T-cell (primary cell): ENCODE measurements around the gene SCN10A. TPM values are rescaled to one million over a fixed set of nuclear protein-coding genes. Genes with fewer than 3 reads are reported as not detected.

Source experiments
- ATAC-seq, 4 experiments: fragments of 200-7000 bp in 3 of 4; fragments of 150-1000 bp in 1 of 4; cut with Tn5 transposase; replicated peaks in 1 of 4; 1 replicate in 3 of 4; 2 replicates in 1 of 4; pipeline ENCODE4 v1.10.0; 2021; ENCODE audit warnings: moderate library complexity in 3 of 4, mild to moderate bottlenecking in 2 of 4, moderate number of reproducible peaks in 1 of 4
- CTCF ChIA-PET, 2 donors: fragments of 300-600 bp; sonication (Branson Sonifier 250); formaldehyde crosslinking; loops; one replicate each; lab custom pipeline; 2022; ENCODE audit warnings: antibody characterized with exemption in 2 of 2; lab: Charles Lee
- POLR2A ChIA-PET, 2 donors: fragments of 300-600 bp; sonication (Branson Sonifier 250); formaldehyde crosslinking; loops; one replicate each; lab custom pipeline; 2022; ENCODE audit warnings: antibody characterized with exemption in 2 of 2; lab: Charles Lee
- DNase-seq, 35 experiments: peaks; one replicate each; pipeline versions ENCODE4 v3.0.0 to v3.0.0-alpha.2; 2013 to 2023
- H3K27ac ChIP-seq: one replicate; pipeline ENCODE4 v1.5.1; 2013; ENCODE audit warnings: low read length
- H3K27me3 ChIP-seq, 2 experiments: replicated peaks in 1 of 2; 1 replicate in 1 of 2; 2 replicates in 1 of 2; pipeline versions ENCODE4 v1.6.1 to v1.7.0; 2013; ENCODE audit warnings: low read length in 1 of 2, mixed read lengths in 1 of 2; ENCODE audit not compliant: control insufficient read depth in 2 of 2, insufficient read depth in 2 of 2; ENCODE audit errors: extremely low read depth in 1 of 2
- H3K36me3 ChIP-seq, 2 donors: 1 replicate in 1 of 2; 2 replicates in 1 of 2; pipeline versions ENCODE4 v1.6.1 to v1.7.0; 2013; ENCODE audit warnings: low read length in 1 of 2; ENCODE audit not compliant: control insufficient read depth in 2 of 2, insufficient read depth in 1 of 2; ENCODE audit errors: extremely low read depth in 1 of 2
- H3K4me1 ChIP-seq, 2 experiments: 1 replicate in 1 of 2; 2 replicates in 1 of 2; pipeline versions ENCODE4 v1.6.1 to v1.7.0; 2013; ENCODE audit warnings: low read length in 2 of 2, mixed read lengths in 1 of 2; ENCODE audit not compliant: insufficient read depth in 2 of 2, control insufficient read depth in 1 of 2; ENCODE audit errors: extremely low read depth in 1 of 2
- H3K4me3 ChIP-seq, 2 donors: 1 replicate in 1 of 2; 2 replicates in 1 of 2; pipeline versions ENCODE4 v1.5.1 to v1.7.0; 2013; ENCODE audit warnings: mild to moderate bottlenecking in 2 of 2, low read length in 1 of 2, moderate library complexity in 1 of 2; ENCODE audit not compliant: control insufficient read depth in 1 of 2; ENCODE audit errors: extremely low read depth in 1 of 2
- H3K9me3 ChIP-seq: 2 replicates; pipeline ENCODE4 v1.7.0; 2013
- H3K27ac Mint-ChIP-seq, 2 donors: one replicate each; pipeline ENCODE4 v1.8.0; 2020 to 2021; ENCODE audit warnings: mild to moderate bottlenecking in 2 of 2, mixed read lengths in 2 of 2
- H3K27me3 Mint-ChIP-seq, 2 donors: one replicate each; pipeline ENCODE4 v1.8.0; 2021 to 2022; ENCODE audit warnings: mixed read lengths in 2 of 2
- H3K36me3 Mint-ChIP-seq: one replicate; pipeline ENCODE4 v1.8.0; 2021; ENCODE audit warnings: mixed read lengths
- H3K4me1 Mint-ChIP-seq, 3 donors: one replicate each; pipeline ENCODE4 v1.8.0; 2020 to 2022; ENCODE audit warnings: mixed read lengths in 3 of 3, mild to moderate bottlenecking in 1 of 3
- H3K4me3 Mint-ChIP-seq, 3 donors: one replicate each; pipeline ENCODE4 v1.8.0; 2020 to 2022; ENCODE audit warnings: mild to moderate bottlenecking in 3 of 3, mixed read lengths in 3 of 3, moderate library complexity in 3 of 3
- H3K9me3 Mint-ChIP-seq, 3 donors: one replicate each; pipeline ENCODE4 v1.8.0; 2020 to 2022; ENCODE audit warnings: mixed read lengths in 3 of 3
- WGBS: methylation state at CpG from one replicate; pipeline ENCODE4 v1.1.5; 2013; ENCODE audit warnings: missing lambda C conversion rate; ENCODE audit not compliant: insufficient coverage; 5-methylcytosine and 5-hydroxymethylcytosine counted together
- total RNA-seq, 35 experiments: library from RNA in 6 of 35; stranded (reverse) in 6 of 35; fragments of 120-200 nt in 1 of 35; gene quantifications; one replicate each; pipeline versions ENCODE4 v1.2.1 to v1.2.4 and lab custom pipeline; 2013 to 2026

SCN10A gene
- total RNA-seq, 5 donors from 2014 or later (not counting 1 experiment from before 2014, with no cell fraction given) = not detected

- H3K36me3 ChIP-seq = no peaks in the 10 kb centered on the region
- peaks cover 13 to 36% of the 10 kb centered on the region in 2 donors for H3K27me3 Mint-ChIP-seq
- ATAC-seq = no peak
- H3K4me1 ChIP-seq = no peaks in the 10 kb centered on the region
- H3K4me1 Mint-ChIP-seq = peaks cover 0 to 5% (median 0%) of the 10 kb centered on the region in 3 donors
- peaks cover 0 to 21% of the 10 kb centered on the region in 2 experiments for H3K27me3 ChIP-seq
- no peak for DNase-seq
- CTCF ChIA-PET = interaction anchor here in 1 of 2 donors (0.6 kb wide), 1 partner anchor 129 kb away, joined by 3 read pairs; no protein-coding TSS in a partner anchor
- no peak overlapping the region for H3K4me3 Mint-ChIP-seq
- H3K9me3 ChIP-seq = no peaks in the 10 kb centered on the region
- no peaks in the 10 kb centered on the region for H3K36me3 Mint-ChIP-seq
- whole genome bisulfite sequencing = 100% methylated on average over 1 of the region's 1 CpG
- H3K4me3 ChIP-seq = no peak overlapping the region
- H3K27ac Mint-ChIP-seq = no peak overlapping the region
- no peak overlapping the region for H3K27ac ChIP-seq
- POLR2A ChIA-PET = no interaction called here
- H3K9me3 Mint-ChIP-seq = no peaks in the 10 kb centered on the region
These were observed 73.5 kb downstream of the SCN10A start for GRCh38 chr3:38742550-38742949.

- DNase-seq (no peak), ATAC-seq (no peak)
- peaks cover 0 to 21% of the 10 kb centered on the region in 2 experiments for H3K27me3 ChIP-seq
- Mint-ChIP-seq H3K4me3 (no peak overlapping the region), H3K36me3 (no peaks in the 10 kb centered on the region), H3K27ac (no peak overlapping the region), H3K4me1 (peaks cover 0 to 5% (median 0%) of the 10 kb centered on the region in 3 donors), H3K9me3 (no peaks in the 10 kb centered on the region), H3K27me3 (peaks cover 13 to 36% of the 10 kb centered on the region in 2 donors)
- CTCF ChIA-PET = no interaction called here
- H3K4me1 ChIP-seq = no peaks in the 10 kb centered on the region
- no peak overlapping the region for H3K27ac ChIP-seq
- no peak overlapping the region for H3K4me3 ChIP-seq
- no peaks in the 10 kb centered on the region for H3K36me3 ChIP-seq
- H3K9me3 ChIP-seq = no peaks in the 10 kb centered on the region
- POLR2A ChIA-PET = no interaction called here
These were observed 75.5 kb downstream of the SCN10A start for GRCh38 chr3:38740537-38740936.

- DNase-seq = no peak
- no peak overlapping the region for H3K27ac ChIP-seq
- CTCF ChIA-PET = no interaction called here
- no peaks in the 10 kb centered on the region for H3K36me3 Mint-ChIP-seq
- H3K4me3 Mint-ChIP-seq = no peak overlapping the region
- peaks cover 0 to 21% of the 10 kb centered on the region in 2 experiments for H3K27me3 ChIP-seq
- peaks cover 13 to 36% of the 10 kb centered on the region in 2 donors for H3K27me3 Mint-ChIP-seq
- ATAC-seq = no peak
- WGBS = no CpG with 5 or more reads among the region's 3 CpGs
- H3K9me3 ChIP-seq = no peaks in the 10 kb centered on the region
- POLR2A ChIA-PET = no interaction called here
- H3K9me3 Mint-ChIP-seq = no peaks in the 10 kb centered on the region
- H3K4me3 ChIP-seq = no peak overlapping the region
- no peaks in the 10 kb centered on the region for H3K36me3 ChIP-seq
- no peaks in the 10 kb centered on the region for H3K4me1 ChIP-seq
- H3K27ac Mint-ChIP-seq = no peak overlapping the region
- peaks cover 0 to 5% (median 0%) of the 10 kb centered on the region in 3 donors for H3K4me1 Mint-ChIP-seq
These were observed 76.1 kb downstream of the SCN10A start for GRCh38 chr3:38739931-38740330.

GRCh38 chr3:38739396-38739689 is 76.7 kb downstream of the SCN10A start:
- DNase-seq (no peak), ATAC-seq (no peak)
- Mint-ChIP-seq H3K4me3 (no peak overlapping the region), H3K27ac (no peak overlapping the region), H3K36me3 (no peaks in the 10 kb centered on the region), H3K9me3 (no peaks in the 10 kb centered on the region), H3K27me3 (peaks cover 13 to 36% of the 10 kb centered on the region in 2 donors), H3K4me1 (peaks cover 0 to 5% (median 0%) of the 10 kb centered on the region in 3 donors)
- Histone ChIP-seq H3K4me3 (no peak overlapping the region), H3K36me3 (no peaks in the 10 kb centered on the region), H3K27me3 (peaks cover 0 to 21% of the 10 kb centered on the region in 2 experiments), H3K9me3 (no peaks in the 10 kb centered on the region), H3K4me1 (no peaks in the 10 kb centered on the region), H3K27ac (no peak overlapping the region)
- POLR2A ChIA-PET = no interaction called here
- WGBS = 86% methylated on average over 4 of the region's 5 CpGs
- CTCF ChIA-PET = no interaction called here

GRCh38 chr3:38738630-38739395 is 77.2 kb downstream of the SCN10A start:
- no peak overlapping the region for H3K4me3 Mint-ChIP-seq
- Histone ChIP-seq H3K4me3 (no peak overlapping the region), H3K9me3 (no peaks in the 10 kb centered on the region), H3K36me3 (no peaks in the 10 kb centered on the region), H3K27ac (no peak overlapping the region), H3K27me3 (peaks cover 0 to 21% of the 10 kb centered on the region in 2 experiments), H3K4me1 (no peaks in the 10 kb centered on the region)
- H3K27me3 Mint-ChIP-seq = peaks cover 13 to 34% of the 10 kb centered on the region in 2 donors
- H3K27ac Mint-ChIP-seq = no peak overlapping the region
- CTCF ChIA-PET = no interaction called here
- H3K36me3 Mint-ChIP-seq = no peaks in the 10 kb centered on the region
- POLR2A ChIA-PET = no interaction called here
- peak in 2 of 35 experiments; percentile 1 to 4 for DNase-seq
- no peak for ATAC-seq
- H3K9me3 Mint-ChIP-seq = no peaks in the 10 kb centered on the region
- H3K4me1 Mint-ChIP-seq = peaks cover 0 to 5% (median 0%) of the 10 kb centered on the region in 3 donors
- WGBS = 63% methylated on average over 8 of the region's 13 CpGs

- ATAC-seq = no peak
- Mint-ChIP-seq H3K4me1 (no peaks in the 10 kb centered on the region), H3K4me3 (no peak overlapping the region), H3K9me3 (no peaks in the 10 kb centered on the region), H3K27me3 (peaks cover 7 to 14% of the 10 kb centered on the region in 2 donors), H3K36me3 (no peaks in the 10 kb centered on the region), H3K27ac (no peak overlapping the region)
- 81% methylated on average over 3 of the region's 3 CpGs for WGBS
- H3K9me3 ChIP-seq = no peaks in the 10 kb centered on the region
- H3K36me3 ChIP-seq = no peaks in the 10 kb centered on the region
- POLR2A ChIA-PET = no interaction called here
- no peak overlapping the region for H3K27ac ChIP-seq
- no peak overlapping the region for H3K4me3 ChIP-seq
- H3K27me3 ChIP-seq = peaks cover 2 to 18% of the 10 kb centered on the region in 2 experiments
- CTCF ChIA-PET = no interaction called here
- no peaks in the 10 kb centered on the region for H3K4me1 ChIP-seq
- no peak for DNase-seq
These were observed 84.5 kb downstream of the SCN10A start for GRCh38 chr3:38731522-38731921.
